IMR-90 (cell line): ENCODE results near the gene ZNF768.

Experiments used
- BHLHE40 ChIP-seq: fragments of 150-350 bp; IDR thresholded peaks from 2 replicates; pipeline ENCODE4 v1.6.1; 2016; ENCODE audit warnings: mild to moderate bottlenecking, low read depth, low read length
- CTCF ChIP-seq: conservative IDR thresholded peaks from 2 replicates; pipeline ENCODE4 v1.5.1; 2012; ENCODE audit warnings: mild to moderate bottlenecking, low read depth, low read length, improper control_type of control experiment
- ELK1 ChIP-seq: fragments of 150-350 bp; IDR thresholded peaks from 2 replicates; pipeline ENCODE4 v1.6.1; 2016; ENCODE audit warnings: low read depth, mild to moderate bottlenecking, low read length, moderate library complexity, borderline replicate concordance
- FOS ChIP-seq: fragments of 150-350 bp; IDR thresholded peaks from 2 replicates; pipeline ENCODE4 v1.6.1; 2016; ENCODE audit warnings: low read depth, low read length
- MAFK ChIP-seq: IDR thresholded peaks from 2 replicates; pipeline ENCODE4 v1.6.1; 2012; ENCODE audit warnings: low read depth, low read length, improper control_type of control experiment
- MAZ ChIP-seq: IDR thresholded peaks from 2 replicates; pipeline ENCODE4 v1.6.1; 2012; ENCODE audit warnings: low read depth, mild to moderate bottlenecking, low read length, improper control_type of control experiment, moderate library complexity, borderline replicate concordance
- POLR2A ChIP-seq: IDR thresholded peaks from 2 replicates; pipeline ENCODE4 v1.6.1; 2012; ENCODE audit warnings: mild to moderate bottlenecking, low read depth, low read length
- RAD21 ChIP-seq: IDR thresholded peaks from 2 replicates; pipeline ENCODE4 v1.6.1; 2012; ENCODE audit warnings: low read length, improper control_type of control experiment
- RCOR1 ChIP-seq: IDR thresholded peaks from 2 replicates; pipeline ENCODE4 v1.6.1; 2012; ENCODE audit warnings: mild to moderate bottlenecking, low read length, improper control_type of control experiment; ENCODE audit not compliant: insufficient replicate concordance
- RFX5 ChIP-seq: IDR thresholded peaks from 2 replicates; pipeline ENCODE4 v1.8.0; 2012; ENCODE audit warnings: low read depth, mild to moderate bottlenecking, low read length, moderate library complexity
- SMC3 ChIP-seq: fragments of 150-350 bp; IDR thresholded peaks from 2 replicates; pipeline ENCODE4 v1.6.1; 2016; ENCODE audit warnings: low read depth, mild to moderate bottlenecking, antibody characterized with exemption, low read length, moderate library complexity
- USF2 ChIP-seq: fragments of 150-350 bp; IDR thresholded peaks from 2 replicates; pipeline ENCODE4 v1.6.1; 2017; ENCODE audit warnings: mild to moderate bottlenecking, antibody characterized with exemption, low read length, low read depth

DNA sequence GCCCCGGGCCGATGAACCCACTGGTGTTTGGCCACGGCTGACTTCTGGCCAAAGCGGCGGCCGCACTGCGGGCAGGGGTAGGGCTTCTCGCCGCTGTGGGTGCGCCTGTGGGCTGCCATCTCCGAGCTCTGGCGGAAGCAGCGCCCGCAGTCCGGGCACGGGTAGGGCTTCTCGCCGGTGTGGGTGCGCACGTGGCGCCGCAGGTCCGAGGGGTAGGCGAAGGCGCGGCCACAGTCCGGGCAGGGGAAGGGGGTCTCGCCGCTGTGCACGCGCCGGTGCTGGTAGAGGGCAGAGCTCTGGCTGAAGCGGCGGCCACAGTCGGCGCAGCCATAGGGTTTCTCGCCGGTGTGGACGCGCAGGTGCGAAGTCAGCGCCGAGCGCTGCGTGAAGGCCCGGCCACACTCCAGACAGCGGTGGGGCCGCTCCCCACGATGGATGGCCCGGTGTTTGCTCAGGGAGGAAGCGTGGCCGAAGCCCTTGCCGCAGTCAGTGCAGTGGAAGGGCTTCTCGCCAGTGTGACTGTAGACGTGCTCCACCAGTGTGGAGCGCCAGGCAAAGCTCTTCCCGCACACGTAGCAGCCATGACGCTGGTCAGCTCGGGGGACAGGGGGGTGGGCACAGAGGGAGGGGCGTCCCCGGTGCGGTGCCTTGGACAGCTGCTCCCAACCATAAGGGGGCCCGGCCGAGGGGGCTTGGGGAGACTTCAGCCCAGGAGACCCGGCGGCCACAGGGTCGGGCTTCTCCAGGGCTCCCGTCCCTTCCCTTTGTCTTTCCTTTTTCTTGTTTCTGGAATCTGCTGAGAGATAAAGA lies 29.2 kb upstream of the ZNF768 start:
- TF ChIP-seq USF2: no peak
- TF ChIP-seq CTCF: no peak
- no peak for TF ChIP-seq SMC3
- no peak for TF ChIP-seq RAD21
- no peak for TF ChIP-seq ELK1
- TF ChIP-seq POLR2A: no peak
- no peak for TF ChIP-seq BHLHE40
- no peak for TF ChIP-seq FOS
- TF ChIP-seq RCOR1: no peak
- no peak for TF ChIP-seq MAFK
- TF ChIP-seq MAZ: no peak
- no peak for TF ChIP-seq RFX5
